CD14-positive monocyte (primary cell): ENCODE results near the gene SEC24D. TPM values are rescaled to one million over a fixed set of nuclear protein-coding genes. Genes with fewer than 3 reads are reported as not detected.

Source experiments
- DNase-seq, 3 donors: peaks; one replicate each; pipeline ENCODE4 v3.0.0-alpha.2; 2011 to 2022
- H2AFZ ChIP-seq: 2 replicates; pipeline ENCODE4 v1.6.0; 2012; ENCODE audit warnings: mild to moderate bottlenecking, low read depth, low read length, inconsistent platforms; ENCODE audit not compliant: insufficient read depth, poor library complexity, severe bottlenecking
- H3K27ac ChIP-seq, 2 donors: 1 replicate in 1 of 2; 2 replicates in 1 of 2; pipeline ENCODE4 v1.5.1; 2012 to 2013; ENCODE audit warnings: low read length in 2 of 2, control low read depth in 1 of 2, inconsistent platforms in 1 of 2, low read depth in 1 of 2, mild to moderate bottlenecking in 1 of 2
- H3K27me3 ChIP-seq, 2 donors: one replicate each; pipeline versions ENCODE4 v1.6.0 to v1.6.1; 2011 to 2013; ENCODE audit warnings: low read length in 2 of 2; ENCODE audit not compliant: control insufficient read depth in 2 of 2, insufficient read depth in 2 of 2
- H3K36me3 ChIP-seq, 2 donors: replicated peaks in 1 of 2; 1 replicate in 1 of 2; 2 replicates in 1 of 2; pipeline versions ENCODE4 v1.5.1 to v1.6.1; 2012 to 2013; ENCODE audit warnings: low read length in 2 of 2, control low read depth in 1 of 2, inconsistent platforms in 1 of 2, mild to moderate bottlenecking in 1 of 2; ENCODE audit not compliant: insufficient read depth in 2 of 2, control insufficient read depth in 1 of 2
- H3K4me1 ChIP-seq, 2 donors: 1 replicate in 1 of 2; 2 replicates in 1 of 2; pipeline versions ENCODE4 v1.5.1 to v1.6.1; 2012 to 2013; ENCODE audit warnings: low read length in 2 of 2, control low read depth in 1 of 2, inconsistent platforms in 1 of 2, mild to moderate bottlenecking in 1 of 2, moderate library complexity in 1 of 2; ENCODE audit not compliant: insufficient read depth in 2 of 2, control insufficient read depth in 1 of 2
- H3K4me2 ChIP-seq: replicated peaks from 2 replicates; pipeline ENCODE3; 2012; ENCODE audit warnings: low read length, moderate library complexity, mild to moderate bottlenecking; ENCODE audit not compliant: poor library complexity, severe bottlenecking; ENCODE audit errors: extremely low read depth
- H3K4me3 ChIP-seq, 3 experiments: fragments of 200-600 bp in 1 of 3; sonication (generic) in 1 of 3; replicated peaks in 1 of 3; 1 replicate in 2 of 3; 2 replicates in 1 of 3; pipeline ENCODE4 v1.5.1; 2011 to 2013; ENCODE audit warnings: low read length in 3 of 3, mild to moderate bottlenecking in 3 of 3, control low read depth in 2 of 3, low read depth in 2 of 3, inconsistent platforms in 1 of 3, moderate library complexity in 1 of 3
- H3K79me2 ChIP-seq: 2 replicates; pipeline ENCODE4 v1.6.0; 2012; ENCODE audit warnings: mild to moderate bottlenecking, control low read depth, inconsistent platforms, low read length, moderate library complexity; ENCODE audit not compliant: insufficient read depth
- H3K9ac ChIP-seq: 2 replicates; pipeline ENCODE4 v1.6.0; 2017; ENCODE audit warnings: low read length, mild to moderate bottlenecking; ENCODE audit not compliant: insufficient read depth, poor library complexity, severe bottlenecking
- H3K9me3 ChIP-seq, 2 donors: replicated peaks in 1 of 2; 1 replicate in 1 of 2; 2 replicates in 1 of 2; pipeline versions ENCODE4 v1.5.1 to v1.6.1; 2012 to 2013; ENCODE audit warnings: low read length in 2 of 2, control low read depth in 1 of 2; ENCODE audit not compliant: control insufficient read depth in 1 of 2, insufficient read depth in 1 of 2
- H4K20me1 ChIP-seq: 2 replicates; pipeline ENCODE4 v1.6.0; 2012; ENCODE audit warnings: mild to moderate bottlenecking, low read length, control low read depth, moderate library complexity; ENCODE audit not compliant: insufficient read depth
- H3K27ac Mint-ChIP-seq, 7 donors: one replicate each; pipeline ENCODE4 v1.8.0; 2020; ENCODE audit warnings: mild to moderate bottlenecking in 7 of 7, mixed read lengths in 7 of 7, moderate library complexity in 6 of 7, inconsistent platforms in 2 of 7
- H3K27me3 Mint-ChIP-seq, 3 donors: one replicate each; pipeline ENCODE4 v1.8.0; 2021 to 2022; ENCODE audit warnings: low read depth in 3 of 3, mild to moderate bottlenecking in 3 of 3, mixed read lengths in 3 of 3, moderate library complexity in 3 of 3, inconsistent platforms in 1 of 3
- H3K36me3 Mint-ChIP-seq, 2 donors: one replicate each; pipeline ENCODE4 v1.8.0; 2020; ENCODE audit warnings: mixed read lengths in 2 of 2, inconsistent platforms in 1 of 2, mild to moderate bottlenecking in 1 of 2
- H3K4me1 Mint-ChIP-seq: one replicate; pipeline ENCODE4 v1.8.0; 2020; ENCODE audit warnings: mild to moderate bottlenecking, mixed read lengths
- H3K4me3 Mint-ChIP-seq, 2 donors: one replicate each; pipeline ENCODE4 v1.8.0; 2020; ENCODE audit warnings: mild to moderate bottlenecking in 2 of 2, mixed read lengths in 2 of 2, moderate library complexity in 1 of 2
- H3K9me3 Mint-ChIP-seq, 7 donors: one replicate each; pipeline ENCODE4 v1.8.0; 2020 to 2022; ENCODE audit warnings: mixed read lengths in 7 of 7, mild to moderate bottlenecking in 6 of 7, moderate library complexity in 6 of 7, inconsistent platforms in 2 of 7
- WGBS: methylation state at CpG from one replicate; pipeline ENCODE4 v1.1.5; 2013; ENCODE audit warnings: missing lambda C conversion rate; ENCODE audit not compliant: insufficient coverage; 5-methylcytosine and 5-hydroxymethylcytosine counted together
- intact Hi-C, 2 donors: fragments of 100-400 bp; cut with micrococcal nuclease; formaldehyde crosslinking; loops; one replicate each; pipeline versions ENCODE4 v1.15.0 to v1.15.1; 2023
- polyA plus RNA-seq, 3 donors: library from polyadenylated mRNA; depleted of rRNA in 1 of 3; unstranded in 2 of 3; stranded (reverse) in 1 of 3; fragments of 300-500 nt in 2 of 3; fragments of >200 nt in 1 of 3; fragmentation: Illumina TruSeq in 2 of 3; gene quantifications; 1 replicate in 2 of 3; 2 replicates in 1 of 3; pipeline ENCODE4 v1.2.3, GENCODE V29; 2012 to 2021
- TF ChIP-seq, protein P1 (sequence below): fragments of 200-600 bp; IDR thresholded peaks from one replicate; pipeline ENCODE4 v1.8.0; 2022; ENCODE audit warnings: antibody characterized with exemption, mild to moderate bottlenecking

SEC24D gene
- polyA plus RNA-seq, 3 donors: 16.8 to 31.3 (median 22.6) TPM

DNA sequence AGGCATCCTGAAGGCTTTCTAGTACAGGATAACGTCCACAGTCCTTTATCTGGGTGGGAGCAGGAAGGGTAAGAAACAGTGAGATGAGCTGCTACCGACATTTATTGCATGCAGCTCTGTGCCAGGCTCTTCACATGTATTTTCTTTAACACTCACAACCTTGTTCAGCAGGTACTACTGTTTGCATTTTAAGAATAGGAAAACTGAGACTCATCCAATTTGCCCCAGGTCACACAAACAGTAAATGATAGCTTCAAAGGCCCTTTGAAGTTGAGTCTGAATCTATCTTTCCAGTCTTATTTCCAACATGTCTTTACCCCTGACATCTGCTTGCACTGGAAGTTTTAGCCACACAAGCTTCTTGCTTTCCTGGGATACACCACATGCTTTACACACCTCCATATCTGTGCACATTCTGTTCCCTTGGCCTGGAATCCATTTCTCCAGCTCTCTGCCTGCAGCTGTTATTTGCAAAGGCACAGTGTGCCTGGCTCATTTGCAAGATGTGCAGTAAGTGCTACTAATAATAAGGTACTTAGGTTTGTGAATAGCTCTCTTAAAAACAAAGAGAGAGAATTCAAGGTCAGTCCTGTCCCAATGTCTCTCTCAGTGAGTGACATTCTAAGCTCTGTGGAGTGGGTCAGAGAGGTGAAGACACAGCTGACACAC lies 89.5 kb downstream of the SEC24D start:
- Mint-ChIP-seq H3K4me1 (no peaks in the 10 kb centered on the region), H3K27me3 (no peaks in the 10 kb centered on the region), H3K4me3 (no peak overlapping the region), H3K36me3 (peaks cover 59 to 73% of the 10 kb centered on the region in 2 donors), H3K27ac (peak overlapping the region in 1 of 7 donors; percentile 18), H3K9me3 (no peaks in the 10 kb centered on the region)
- no peaks in the 10 kb centered on the region for H3K27me3 ChIP-seq
- TF ChIP-seq, protein P1, sequence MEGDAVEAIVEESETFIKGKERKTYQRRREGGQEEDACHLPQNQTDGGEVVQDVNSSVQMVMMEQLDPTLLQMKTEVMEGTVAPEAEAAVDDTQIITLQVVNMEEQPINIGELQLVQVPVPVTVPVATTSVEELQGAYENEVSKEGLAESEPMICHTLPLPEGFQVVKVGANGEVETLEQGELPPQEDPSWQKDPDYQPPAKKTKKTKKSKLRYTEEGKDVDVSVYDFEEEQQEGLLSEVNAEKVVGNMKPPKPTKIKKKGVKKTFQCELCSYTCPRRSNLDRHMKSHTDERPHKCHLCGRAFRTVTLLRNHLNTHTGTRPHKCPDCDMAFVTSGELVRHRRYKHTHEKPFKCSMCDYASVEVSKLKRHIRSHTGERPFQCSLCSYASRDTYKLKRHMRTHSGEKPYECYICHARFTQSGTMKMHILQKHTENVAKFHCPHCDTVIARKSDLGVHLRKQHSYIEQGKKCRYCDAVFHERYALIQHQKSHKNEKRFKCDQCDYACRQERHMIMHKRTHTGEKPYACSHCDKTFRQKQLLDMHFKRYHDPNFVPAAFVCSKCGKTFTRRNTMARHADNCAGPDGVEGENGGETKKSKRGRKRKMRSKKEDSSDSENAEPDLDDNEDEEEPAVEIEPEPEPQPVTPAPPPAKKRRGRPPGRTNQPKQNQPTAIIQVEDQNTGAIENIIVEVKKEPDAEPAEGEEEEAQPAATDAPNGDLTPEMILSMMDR: no peak
- no peak overlapping the region for H3K9ac ChIP-seq
- no peak overlapping the region for H3K27ac ChIP-seq
- no peaks in the 10 kb centered on the region for H3K9me3 ChIP-seq
- no peaks in the 10 kb centered on the region for H3K4me1 ChIP-seq
- H3K79me2 ChIP-seq: no peaks in the 10 kb centered on the region
- intact Hi-C loops: no loop called here
- H3K4me3 ChIP-seq: no peak overlapping the region
- no peak overlapping the region for H2AFZ ChIP-seq
- no peak for DNase-seq
- H3K4me2 ChIP-seq: no peak overlapping the region
- peaks cover 65 to 95% of the 10 kb centered on the region in 2 donors for H3K36me3 ChIP-seq
- no peaks in the 10 kb centered on the region for H4K20me1 ChIP-seq
- no CpG with 5 or more reads among the region's 2 CpGs for WGBS

DNA sequence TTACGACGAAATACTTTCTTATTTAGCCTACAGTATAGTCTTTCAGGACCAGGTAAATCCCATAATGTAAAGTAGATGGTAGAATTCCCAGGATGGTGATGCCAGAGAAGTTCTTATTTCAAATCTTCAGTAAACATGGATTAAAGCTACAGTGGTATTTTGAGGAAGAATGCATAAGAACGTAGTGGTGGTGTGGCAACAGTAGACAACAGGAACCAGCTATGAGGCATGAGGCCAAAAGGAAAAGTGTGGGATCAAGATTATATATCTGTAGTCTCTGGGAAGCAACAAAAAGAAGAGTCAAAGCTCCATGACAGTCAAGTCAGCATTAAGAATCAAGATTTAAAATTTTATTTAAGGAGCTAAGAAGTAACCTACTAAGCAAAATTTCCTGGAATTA lies 90.6 kb downstream of the SEC24D start:
- Histone ChIP-seq H3K4me3 (no peak overlapping the region), H3K9me3 (no peaks in the 10 kb centered on the region), H3K79me2 (no peaks in the 10 kb centered on the region), H3K9ac (no peak overlapping the region), H2AFZ (no peak overlapping the region), H4K20me1 (no peaks in the 10 kb centered on the region), H3K27ac (peak overlapping the region in 1 of 2 donors; percentile 44), H3K4me2 (no peak overlapping the region), H3K27me3 (no peaks in the 10 kb centered on the region), H3K4me1 (no peaks in the 10 kb centered on the region), H3K36me3 (peaks cover 60 to 92% of the 10 kb centered on the region in 2 donors)
- peak overlapping the region in 1 of 7 donors; percentile 35 for H3K27ac Mint-ChIP-seq
- intact Hi-C loops: no loop called here
- peaks cover 59 to 77% of the 10 kb centered on the region in 2 donors for H3K36me3 Mint-ChIP-seq
- H3K9me3 Mint-ChIP-seq: no peaks in the 10 kb centered on the region
- no peak overlapping the region for H3K4me3 Mint-ChIP-seq
- H3K4me1 Mint-ChIP-seq: no peaks in the 10 kb centered on the region
- no peaks in the 10 kb centered on the region for H3K27me3 Mint-ChIP-seq
- 0% methylated on average over 1 of the region's 3 CpGs for WGBS
- no peak for DNase-seq
- TF ChIP-seq, protein P1: no peak
